ENCODE measurements around the gene FTL.

FTL gene

GRCh38 chr19:48993175-48994034 is 28.3 kb downstream of the FTL start, which contains the start of the genes GYS1 and RUVBL2:
TSS of gene GYS1 (minus strand) at chr19:48993309. CDS start at chr19:48993112, 197 bp downstream.
TSS of gene RUVBL2 (plus strand) at chr19:48993887. CDS start at chr19:48993912, 25 bp downstream.
- peak within 1 kb of the TSS; percentile 95 for H3K4me3 ChIP-seq (ENCODE audit: low read depth, low read length)
- peak; percentile 95 for TF ChIP-seq POLR2A (IDR thresholded peaks at IDR 0.05; ENCODE audit: extremely low read depth, insufficient read length)
- peak; percentile 93 for TF ChIP-seq MYC (IDR thresholded peaks at IDR 0.05; ENCODE audit: low read depth, low read length)
- peak; percentile 75 for TF ChIP-seq MAX (IDR thresholded peaks at IDR 0.05; ENCODE audit: low read depth, low read length)
- TF ChIP-seq CTCF (IDR thresholded peaks at IDR 0.05; ENCODE audit: low read depth, low read length) = peak; percentile 55
- peak; percentile 99 for DNase-seq (ENCODE audit: low read depth)

GRCh38 chr19:48994035-48994386 is 28.9 kb downstream of the FTL start:
- peak overlapping the region; percentile 95 for H3K4me3 ChIP-seq (ENCODE audit: low read depth, low read length)
- no peak for DNase-seq (ENCODE audit: low read depth)
- TF ChIP-seq CTCF (IDR thresholded peaks at IDR 0.05; ENCODE audit: low read depth, low read length) (no peak), MAX (IDR thresholded peaks at IDR 0.05; ENCODE audit: low read depth, low read length) (no peak), MYC (IDR thresholded peaks at IDR 0.05; ENCODE audit: low read depth, low read length) (no peak), POLR2A (IDR thresholded peaks at IDR 0.05; ENCODE audit: extremely low read depth, insufficient read length) (no peak)

GRCh38 chr19:48997972-48998371 is 32.9 kb downstream of the FTL start:
- no peak overlapping the region for H3K4me3 ChIP-seq (ENCODE audit: low read depth, low read length)
- DNase-seq (ENCODE audit: low read depth) = peak; percentile 73
- TF ChIP-seq MYC (IDR thresholded peaks at IDR 0.05; ENCODE audit: low read depth, low read length) (no peak), MAX (IDR thresholded peaks at IDR 0.05; ENCODE audit: low read depth, low read length) (no peak), CTCF (IDR thresholded peaks at IDR 0.05; ENCODE audit: low read depth, low read length) (peak; percentile 67), POLR2A (IDR thresholded peaks at IDR 0.05; ENCODE audit: extremely low read depth, insufficient read length) (no peak)

GRCh38 chr19:48999481-49000325 is 34.6 kb downstream of the FTL start:
- no peak for TF ChIP-seq MAX (IDR thresholded peaks at IDR 0.05; ENCODE audit: low read depth, low read length)
- TF ChIP-seq MYC (IDR thresholded peaks at IDR 0.05; ENCODE audit: low read depth, low read length) = no peak
- no peak for TF ChIP-seq POLR2A (IDR thresholded peaks at IDR 0.05; ENCODE audit: extremely low read depth, insufficient read length)
- TF ChIP-seq CTCF (IDR thresholded peaks at IDR 0.05; ENCODE audit: low read depth, low read length) = peak; percentile 62
- DNase-seq (ENCODE audit: low read depth) = peak; percentile 67
- H3K4me3 ChIP-seq (ENCODE audit: low read depth, low read length) = no peak overlapping the region

GRCh38 chr19:49004133-49004532 is 39.0 kb downstream of the FTL start:
- TF ChIP-seq MYC (IDR thresholded peaks at IDR 0.05; ENCODE audit: low read depth, low read length) = no peak
- TF ChIP-seq CTCF (IDR thresholded peaks at IDR 0.05; ENCODE audit: low read depth, low read length) = no peak
- TF ChIP-seq MAX (IDR thresholded peaks at IDR 0.05; ENCODE audit: low read depth, low read length) = no peak
- no peak for TF ChIP-seq POLR2A (IDR thresholded peaks at IDR 0.05; ENCODE audit: extremely low read depth, insufficient read length)
- no peak overlapping the region for H3K4me3 ChIP-seq (ENCODE audit: low read depth, low read length)
- DNase-seq (ENCODE audit: low read depth) = no peak

All from NB4 (cell line).